HG03025 (cell line): ENCODE results near the gene NPFFR1.
A peak's percentile ranks its signal among the peaks of the same experiment; 100 is the strongest.
"Not testable (repeated sequence)": the region's sequence is repeated elsewhere in the genome, so short reads cannot be mapped to it uniquely, and the experiment has no call there.

ENCODE experiments used
- ATAC-seq: cut with Tn5 transposase; IDR thresholded peaks from one replicate; pipeline ENCODE4 v1.9.1; 2021; ENCODE audit warnings: mild to moderate bottlenecking, moderate library complexity; ENCODE audit not compliant: unreplicated experiment, low FRiP score

The NPFFR1 gene

DNA sequence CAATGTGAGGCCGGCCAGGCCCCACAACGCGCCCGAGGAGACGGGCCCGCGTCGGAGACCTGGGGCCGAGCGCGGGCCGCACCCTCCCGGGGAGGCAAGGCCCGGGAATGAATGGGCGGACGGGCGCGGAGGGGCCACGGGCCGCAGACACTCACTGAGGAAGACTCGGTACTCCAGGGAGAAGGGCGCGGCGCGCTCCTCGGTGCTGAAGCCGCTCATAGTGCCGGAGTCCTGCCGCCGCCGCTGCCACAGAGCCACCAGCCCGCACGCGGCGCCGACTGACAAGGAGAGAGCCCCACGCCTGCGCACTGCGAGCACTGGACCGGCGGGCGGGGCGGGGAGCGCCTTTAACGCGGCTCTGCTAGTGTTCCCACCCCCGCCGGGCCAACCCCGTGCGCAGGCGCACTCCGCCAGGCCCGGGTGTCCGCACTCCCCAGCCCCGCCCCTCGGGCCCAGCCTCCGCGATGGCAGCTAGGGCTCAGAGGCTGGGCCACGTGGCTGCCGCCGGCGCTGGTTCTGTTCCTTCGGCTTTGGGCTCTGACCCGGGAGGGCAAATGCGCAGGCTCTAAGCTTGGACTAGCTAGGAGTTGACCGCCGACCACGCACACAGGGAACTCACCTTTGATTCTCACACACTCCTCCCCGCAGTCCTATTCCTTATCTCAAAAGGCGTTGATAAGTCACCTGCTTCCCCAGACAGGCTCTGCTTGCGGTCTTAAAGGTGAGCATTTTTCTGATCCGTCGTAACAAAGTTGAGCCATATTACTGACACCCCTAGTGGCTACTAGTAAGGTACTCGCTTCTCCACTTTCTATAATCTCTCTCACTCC, 50.5 kb downstream of the NPFFR1 start, which contains the start of gene PPA1:
Gene PPA1 (minus strand): TSS at position 321 of the 830 bp plus-strand sequence. CDS start 102 bp downstream, at position 219.
- peak; percentile 73 for ATAC-seq

DNA sequence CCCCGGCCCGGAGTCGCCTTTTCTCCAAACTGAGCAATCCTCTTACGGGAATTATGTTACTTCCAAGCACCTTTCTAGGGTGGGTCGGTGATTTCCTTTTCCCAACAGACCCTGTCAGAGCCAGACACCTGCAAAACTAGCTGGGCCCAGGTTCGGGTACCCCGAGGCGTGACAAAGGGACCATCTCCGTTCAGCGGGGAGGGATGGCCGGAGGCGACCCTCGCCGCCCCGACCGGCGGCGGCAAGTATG, 51.0 kb downstream of the NPFFR1 start:
- ATAC-seq, result no peak

DNA sequence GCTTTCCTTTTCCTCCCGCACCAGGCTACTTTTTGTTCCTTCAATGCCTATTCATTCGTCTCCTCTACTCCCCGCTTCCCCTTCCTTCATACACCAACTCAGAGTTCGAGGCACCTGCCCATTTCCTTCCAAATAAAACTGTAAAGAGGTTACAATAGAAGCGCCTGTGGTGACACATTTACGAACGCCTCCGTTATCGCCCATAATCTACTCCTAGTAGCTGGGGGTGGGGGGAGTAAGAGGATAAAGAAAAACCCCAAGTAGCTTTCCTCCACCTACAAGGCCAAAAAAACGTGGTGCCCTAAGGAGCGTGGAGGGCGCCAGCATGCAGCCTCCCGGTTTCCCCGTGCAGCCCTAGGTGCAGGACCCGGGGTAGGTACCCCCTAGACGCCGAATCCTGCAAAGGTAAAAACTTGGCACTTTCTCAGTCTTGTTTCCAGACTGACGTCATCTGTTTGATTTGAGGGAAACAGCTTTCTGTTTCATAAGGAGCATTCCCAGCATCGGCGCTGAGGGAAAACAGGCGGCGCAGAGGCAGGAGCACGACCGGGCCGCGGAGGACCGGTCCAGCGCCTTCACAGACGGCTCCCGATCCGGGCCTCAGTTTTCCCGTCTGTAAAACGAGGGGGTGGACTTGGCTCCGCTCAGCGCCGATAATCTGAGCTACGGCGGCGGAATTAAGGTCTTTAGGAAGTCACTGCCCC, 51.5 kb downstream of the NPFFR1 start:
- no peak for ATAC-seq

- ATAC-seq, result no peak
Measured at GRCh38 chr10:70228491-70228890, 55.3 kb downstream of the NPFFR1 start.

- no peak for ATAC-seq
Measured at GRCh38 chr10:70227548-70228320, 56.1 kb downstream of the NPFFR1 start.

DNA sequence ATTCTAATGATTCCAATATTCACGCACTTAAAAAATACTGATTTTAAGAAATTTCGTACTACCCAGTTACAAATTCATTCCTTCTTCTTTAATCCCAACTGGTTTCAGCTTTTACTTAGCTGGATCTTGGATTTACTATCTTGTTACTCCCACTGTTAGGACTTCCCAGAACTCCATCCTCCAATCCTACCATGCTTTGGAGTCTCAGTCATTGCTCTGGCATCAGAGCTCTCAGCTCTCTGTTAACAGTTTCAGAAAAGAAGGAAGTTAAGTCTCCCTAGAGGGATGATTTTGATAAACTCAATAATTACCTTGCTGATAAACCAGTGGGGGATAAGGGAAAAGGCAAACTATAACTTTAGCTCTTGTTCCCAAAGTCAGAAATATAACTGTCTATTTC, 60.1 kb downstream of the NPFFR1 start:
- no peak for ATAC-seq

DNA sequence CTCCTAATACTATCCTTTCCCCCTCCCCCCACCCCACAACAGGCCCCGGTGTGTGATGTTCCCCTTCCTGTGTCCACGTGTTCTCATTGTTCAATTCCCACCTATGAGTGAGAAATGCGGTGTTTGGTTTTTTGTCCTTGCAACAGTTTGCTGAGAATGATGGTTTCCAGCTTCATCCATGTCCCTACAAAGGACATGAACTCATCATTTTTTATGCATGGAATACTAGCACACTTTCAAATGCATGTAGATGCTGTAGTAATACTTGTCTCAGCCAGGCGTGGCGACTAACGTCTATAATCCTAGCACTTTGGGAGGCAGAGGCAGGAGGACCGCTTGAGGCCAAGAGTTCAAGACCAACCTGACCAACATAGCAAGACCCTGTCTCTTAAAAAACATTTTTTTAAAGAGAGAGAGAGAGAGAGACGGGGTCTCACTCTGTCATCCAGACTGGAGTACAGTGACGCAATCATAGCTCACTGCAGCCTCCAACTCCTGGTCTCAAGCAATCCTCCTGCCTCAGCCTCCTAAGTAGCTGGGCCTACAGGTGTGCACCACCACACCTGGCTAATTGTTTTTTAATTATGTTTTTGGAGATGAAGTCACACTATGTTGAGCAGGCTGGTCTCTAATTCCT, 60.9 kb downstream of the NPFFR1 start:
- not testable (repeated sequence) for ATAC-seq

GRCh38 chr10:70222340-70222794, 61.4 kb downstream of the NPFFR1 start:
- no peak for ATAC-seq

- ATAC-seq, result no peak
Measured at GRCh38 chr10:70221030-70221429, 62.8 kb downstream of the NPFFR1 start.

- no peak for ATAC-seq
Measured at GRCh38 chr10:70212879-70213278, 70.9 kb downstream of the NPFFR1 start.

- ATAC-seq, result no peak
Measured at GRCh38 chr10:70212277-70212676, 71.5 kb downstream of the NPFFR1 start.

DNA sequence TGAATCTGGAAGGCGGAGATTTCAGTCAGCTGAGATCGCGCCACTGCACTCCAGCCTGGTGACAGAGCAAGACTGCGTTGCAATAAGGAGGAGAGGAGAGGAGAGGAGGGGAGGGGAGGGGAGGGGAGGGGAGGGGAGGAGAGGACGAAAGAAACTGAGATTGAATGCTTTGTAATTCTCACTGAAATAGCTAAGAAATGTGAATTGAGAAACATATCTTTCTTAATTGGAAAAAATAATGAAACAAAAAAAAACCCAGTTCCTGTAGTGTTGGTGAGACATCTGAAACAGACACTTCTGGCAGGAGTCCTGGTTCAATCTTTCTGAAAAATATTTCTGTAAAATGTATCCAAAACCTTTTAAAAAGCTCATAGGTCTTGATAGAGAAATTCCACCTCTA, 77.0 kb downstream of the NPFFR1 start:
- ATAC-seq, result no peak

DNA sequence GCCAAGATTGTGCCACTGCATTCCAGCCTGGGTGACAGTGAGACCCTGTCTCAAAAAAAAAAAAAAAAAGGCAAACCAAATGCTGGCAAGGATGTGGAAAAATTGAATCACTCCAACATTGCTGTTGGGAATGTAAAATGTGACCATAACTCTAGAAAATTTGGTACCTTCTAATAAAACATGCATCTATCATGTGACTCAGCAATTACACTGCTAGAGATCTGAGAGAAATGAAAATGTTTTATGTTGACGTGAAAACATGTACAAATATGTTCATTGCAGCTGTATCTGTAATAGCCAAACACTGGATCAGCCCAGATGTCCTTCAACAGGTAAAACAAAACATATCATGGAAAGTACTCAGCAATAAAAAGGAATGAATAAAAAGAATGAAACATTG, 82.7 kb downstream of the NPFFR1 start:
- no peak for ATAC-seq

DNA sequence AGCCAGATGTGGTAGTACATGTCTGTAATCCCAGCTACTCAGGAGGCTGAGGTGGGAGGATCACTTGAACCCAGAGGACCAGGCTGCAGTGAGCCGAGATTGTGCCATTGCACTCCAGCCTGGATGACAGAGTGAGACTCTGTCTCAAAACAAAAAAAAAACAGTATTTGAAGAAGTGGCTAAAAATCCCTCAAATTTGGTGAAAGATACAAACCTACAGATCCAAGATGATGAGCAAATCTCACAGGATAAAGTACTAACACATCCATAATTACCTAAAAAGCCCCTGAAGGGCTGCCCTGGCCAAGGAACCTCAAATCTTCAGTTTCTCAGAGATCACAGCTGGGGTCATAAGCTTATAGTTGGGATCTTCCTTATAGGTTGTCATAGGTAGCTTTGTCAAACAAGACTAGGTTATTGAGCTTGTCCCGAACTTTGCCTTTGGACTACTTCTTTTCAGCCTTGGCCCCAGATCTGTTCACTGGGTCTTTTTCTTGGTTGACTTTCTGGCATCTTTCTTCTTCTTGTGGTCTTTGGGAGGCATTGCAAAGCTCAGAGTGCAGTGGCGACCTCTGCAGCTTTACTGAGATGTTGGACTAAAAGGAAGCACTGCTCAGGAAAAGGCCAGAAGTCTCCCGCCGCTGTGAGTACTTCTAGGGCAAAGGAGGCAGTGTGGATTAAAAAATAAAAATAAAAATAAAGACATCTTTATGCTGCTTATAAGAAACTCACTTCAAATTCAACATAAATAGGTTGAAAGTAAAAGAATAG, 84.9 kb downstream of the NPFFR1 start:
- ATAC-seq, result no peak
